HK-2 (cell line): ENCODE results near the gene GNG5.
"Not testable (repeated sequence)": the region's sequence is repeated elsewhere in the genome, so short reads cannot be mapped to it uniquely, and the experiment has no call there.

Experiments used
- DNase-seq: peaks from one replicate; pipeline ENCODE4 v3.0.0-alpha.2; 2018; ENCODE audit not compliant: unreplicated experiment

GNG5 gene

GRCh38 chr1:84489766-84490165, 16.6 kb downstream of the GNG5 start:
- DNase-seq, result no peak

DNA sequence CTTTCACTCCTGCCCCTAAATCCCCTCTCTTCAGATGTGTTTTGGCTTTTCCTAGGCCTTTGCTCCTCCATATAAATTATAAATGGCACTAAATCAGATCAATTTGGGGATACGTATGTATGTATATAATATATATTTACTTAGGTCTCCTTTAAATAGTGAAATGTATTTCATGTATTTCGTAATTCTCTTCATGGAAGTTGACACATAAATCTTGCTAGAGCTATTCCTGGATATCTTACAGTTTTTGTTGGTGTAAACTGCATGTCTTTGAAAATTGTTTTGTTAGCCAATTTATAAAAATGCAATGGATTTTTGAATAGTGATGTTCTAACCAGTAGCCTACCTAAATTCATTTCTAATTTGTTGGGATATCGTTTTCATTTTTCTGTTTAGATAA, 18.3 kb downstream of the GNG5 start:
- DNase-seq, result no peak

DNA sequence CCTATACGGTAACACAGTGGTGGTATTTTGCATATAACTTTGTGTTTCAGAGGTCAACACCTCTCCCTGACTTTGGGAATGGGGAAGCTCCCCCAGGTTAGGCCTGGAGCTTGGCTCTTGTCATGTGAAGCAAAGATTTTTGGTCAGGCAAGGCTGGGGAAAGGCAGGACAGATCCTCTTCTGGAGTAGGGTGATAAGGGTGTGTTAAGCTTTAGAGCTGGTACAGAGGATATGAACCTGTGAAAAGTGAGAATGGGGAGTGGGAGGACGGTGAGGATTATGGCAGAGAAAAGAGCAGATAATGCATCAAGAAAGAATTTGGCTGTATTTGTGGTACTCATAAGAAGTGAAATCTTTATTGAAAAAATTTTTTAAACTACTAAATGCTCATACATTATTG, 25.1 kb downstream of the GNG5 start:
- no peak for DNase-seq

DNA sequence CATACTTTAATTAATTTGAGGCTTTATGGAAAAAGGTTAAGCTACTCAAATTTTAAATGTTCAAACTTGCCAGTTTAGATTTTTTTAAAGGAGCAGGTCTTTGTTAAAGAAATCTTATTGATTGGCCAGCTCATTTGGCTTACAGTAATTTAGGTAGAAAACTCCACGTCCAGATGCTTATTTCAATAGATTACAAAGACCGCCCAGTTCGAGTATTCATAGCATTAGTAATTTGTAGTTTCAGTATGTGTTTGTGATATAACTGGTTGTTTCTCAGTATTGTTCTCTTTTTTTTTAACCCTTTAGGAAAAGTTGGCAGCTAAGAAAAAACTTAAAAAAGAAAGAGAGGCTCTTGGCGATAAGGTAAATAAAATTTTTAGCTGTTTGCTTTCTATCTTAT, 25.7 kb downstream of the GNG5 start:
- DNase-seq, result no peak

DNA sequence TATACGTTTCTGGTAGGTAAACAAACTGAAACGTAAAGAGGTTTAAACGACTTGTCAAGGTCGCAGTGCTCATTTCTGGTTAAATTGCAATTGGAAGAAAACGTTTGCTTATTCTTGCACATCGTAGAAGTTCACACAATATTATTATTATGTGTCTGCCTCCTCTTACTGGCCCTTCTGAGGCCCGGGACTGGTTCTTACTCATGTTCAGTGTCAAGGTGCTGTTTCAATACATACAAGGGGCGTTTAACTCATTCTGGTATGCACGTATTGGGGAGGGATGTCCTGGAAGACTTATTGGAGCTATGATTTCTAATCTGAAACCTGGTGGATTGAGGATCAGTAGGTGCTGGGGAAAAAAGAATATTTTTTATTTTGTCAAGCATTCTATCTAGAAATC, 26.4 kb downstream of the GNG5 start:
- DNase-seq, result no peak

- peak; percentile 73 for DNase-seq
Measured at GRCh38 chr1:84478876-84479868, 27.2 kb downstream of the GNG5 start, which contains the start of gene RPF1. Gene RPF1, plus strand, starts transcription at chr1:84479266. Its CDS starts 16 bp downstream, at chr1:84479282.

DNA sequence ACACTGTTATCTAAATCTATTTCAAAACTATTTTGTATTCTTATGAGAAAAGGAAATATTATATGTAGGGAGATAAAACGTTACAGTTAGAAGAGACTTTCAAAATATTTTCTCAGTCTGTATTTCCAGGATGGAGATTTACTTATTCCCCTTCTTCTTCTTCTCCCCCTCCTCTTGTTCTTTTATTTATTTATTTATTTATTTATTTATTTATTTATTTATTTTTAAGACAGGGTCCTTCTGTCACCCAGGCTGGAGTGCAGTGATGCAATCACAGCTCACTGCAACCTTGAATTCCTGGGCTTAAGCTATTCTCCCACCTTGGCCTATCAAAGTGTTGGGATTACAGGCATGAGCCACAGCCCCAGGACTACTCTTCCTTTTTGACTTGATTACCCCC, 30.2 kb downstream of the GNG5 start:
- DNase-seq, result no peak

DNA sequence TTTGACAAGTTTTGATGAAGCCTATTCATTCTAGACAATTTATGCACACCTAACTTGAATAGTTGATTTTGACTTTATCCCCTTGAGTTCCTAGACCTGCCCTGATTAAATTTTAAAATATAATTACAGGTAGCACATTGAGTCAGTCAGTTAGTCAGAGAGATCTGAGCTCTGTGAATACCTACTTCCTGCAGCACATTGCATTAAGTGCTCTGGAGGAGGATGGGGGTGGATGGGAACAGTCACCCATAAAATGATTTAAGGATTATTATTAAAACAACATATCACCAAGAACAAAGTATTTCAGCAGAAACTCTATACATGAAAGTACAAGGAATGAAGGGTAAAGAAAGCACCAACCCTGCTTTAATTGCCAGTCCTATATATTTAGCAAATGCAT, 39.1 kb downstream of the GNG5 start:
- no peak for DNase-seq

GRCh38 chr1:84462118-84462517, 44.3 kb downstream of the GNG5 start:
- no peak for DNase-seq

DNA sequence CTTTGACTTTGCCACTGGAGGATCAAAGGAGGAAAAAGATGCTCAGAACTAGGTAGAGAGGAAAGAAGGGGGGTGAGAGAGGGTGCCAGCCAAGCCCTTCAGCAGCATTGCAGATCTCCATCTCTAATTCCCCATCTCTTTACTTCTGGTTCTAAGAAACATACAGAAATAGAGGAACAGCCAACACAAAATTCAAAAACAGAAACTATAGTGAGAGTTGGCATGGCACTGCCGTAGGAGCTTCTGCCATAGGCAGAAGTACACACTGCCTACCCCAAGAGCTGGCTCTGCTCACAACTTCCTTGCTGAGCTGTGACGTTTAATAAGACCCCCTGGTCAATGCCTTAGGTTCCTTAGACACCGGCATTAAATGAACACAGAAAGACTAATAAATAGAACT, 53.9 kb downstream of the GNG5 start:
- DNase-seq, result no peak

GRCh38 chr1:84450910-84451309, 55.5 kb downstream of the GNG5 start:
- no peak for DNase-seq

GRCh38 chr1:84448704-84449103, 57.7 kb downstream of the GNG5 start:
- not testable (repeated sequence) for DNase-seq
